ENCODE data around the gene SALL3. TPM values are rescaled to one million over a fixed set of nuclear protein-coding genes. Genes with fewer than 3 reads are reported as not detected.
"Not testable (repeated sequence)": the region's sequence is repeated elsewhere in the genome, so short reads cannot be mapped to it uniquely, and the experiment has no call there.

Gene SALL3
- 1 to 10 TPM; 8.6 to 8.7 (median 8.7) TPM for polyA plus RNA-seq (ENCODE audit: insufficient read length in 3 of 3)

DNA sequence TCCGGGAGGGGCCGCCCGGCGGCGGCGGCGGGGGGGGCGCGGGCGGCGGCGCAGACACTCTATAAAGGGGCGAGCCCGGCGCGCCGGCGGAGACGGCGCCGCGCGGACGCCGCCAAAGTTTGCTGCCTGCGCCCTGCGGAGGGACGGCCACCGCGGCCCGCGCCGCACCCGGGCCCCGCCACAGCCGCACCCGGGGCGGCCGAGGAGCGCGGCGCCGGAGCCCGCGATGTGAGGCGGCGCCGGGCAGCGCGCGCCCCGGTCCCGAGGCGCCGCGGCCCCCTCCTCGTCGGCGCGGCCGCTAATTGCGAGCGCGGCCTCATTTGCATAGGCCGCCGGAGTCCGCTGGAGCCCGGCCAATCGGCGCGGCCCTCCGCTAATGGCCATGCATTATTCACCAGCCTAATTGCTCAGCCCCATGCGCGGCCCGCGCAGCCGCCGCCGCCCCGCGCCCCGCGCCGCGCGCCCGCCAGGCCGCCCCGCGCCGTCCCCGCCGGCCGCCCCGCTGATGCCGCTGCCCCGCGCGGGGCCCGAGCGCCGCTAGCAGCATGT is at the start of gene SALL3:
TSS of gene SALL3 (plus strand) at position 89 of the 549 bp plus-strand sequence. CDS start at position 546, 457 bp downstream.
- DNase-seq (ENCODE audit: low read depth in 3 of 3, low spot score in 2 of 3): no peak

DNA sequence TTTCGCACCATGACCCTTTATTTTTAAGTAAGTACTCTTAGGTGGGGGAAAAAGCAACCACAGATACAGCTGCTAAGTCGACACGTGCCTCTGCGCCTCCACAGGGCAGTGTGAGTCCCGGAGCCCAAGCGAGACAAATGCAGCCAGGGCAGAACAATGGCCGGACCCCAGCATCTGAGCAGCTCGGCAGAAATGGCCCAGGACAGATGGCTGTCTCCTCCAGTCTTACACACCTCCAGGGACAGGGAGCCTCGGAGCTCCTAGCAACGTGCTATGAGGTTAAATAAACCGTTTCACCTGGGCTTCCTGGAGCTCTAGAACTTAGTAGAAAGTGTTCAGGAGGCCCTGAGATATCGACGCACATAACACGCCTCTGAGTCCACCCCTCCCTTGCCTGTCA is 47.3 kb upstream of the SALL3 start:
- no peak for DNase-seq (ENCODE audit: low read depth in 3 of 3, low spot score in 2 of 3)

GRCh38 chr18:78934003-78934402 is 45.6 kb upstream of the SALL3 start:
- no peak for DNase-seq (ENCODE audit: low read depth in 3 of 3, low spot score in 2 of 3)

GRCh38 chr18:78934551-78935225 is 44.9 kb upstream of the SALL3 start:
- DNase-seq (ENCODE audit: low read depth in 3 of 3, low spot score in 2 of 3): no peak

- no peak for DNase-seq (ENCODE audit: low read depth in 3 of 3, low spot score in 2 of 3)
Observed at GRCh38 chr18:78935406-78935805, 44.2 kb upstream of the SALL3 start.

- no peak for DNase-seq (ENCODE audit: low read depth in 3 of 3, low spot score in 2 of 3)
Observed at GRCh38 chr18:78936251-78937005, 43.2 kb upstream of the SALL3 start.

- no peak for DNase-seq (ENCODE audit: low read depth in 3 of 3, low spot score in 2 of 3)
Observed at GRCh38 chr18:78937166-78937565, 42.5 kb upstream of the SALL3 start.

DNA sequence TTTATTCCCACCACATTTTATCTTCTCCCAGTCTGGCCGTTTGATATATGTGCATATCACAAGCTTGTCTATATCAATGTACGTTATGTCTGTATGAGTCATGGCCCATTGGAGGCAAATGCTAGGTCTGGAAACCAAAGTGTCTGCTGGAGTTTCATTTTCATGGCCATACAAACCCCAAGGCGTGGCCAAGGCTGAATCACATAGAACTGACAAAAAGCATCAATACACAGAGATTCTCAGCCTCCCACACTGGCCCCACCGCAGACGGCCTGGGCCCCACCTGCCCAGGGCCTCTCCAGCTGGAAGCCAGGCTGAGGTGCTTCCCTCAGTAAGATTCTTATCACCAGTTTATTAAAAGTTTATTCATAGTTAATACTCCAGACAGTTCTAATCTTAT is 40.5 kb upstream of the SALL3 start:
- DNase-seq (ENCODE audit: low read depth in 3 of 3, low spot score in 2 of 3): no peak

DNA sequence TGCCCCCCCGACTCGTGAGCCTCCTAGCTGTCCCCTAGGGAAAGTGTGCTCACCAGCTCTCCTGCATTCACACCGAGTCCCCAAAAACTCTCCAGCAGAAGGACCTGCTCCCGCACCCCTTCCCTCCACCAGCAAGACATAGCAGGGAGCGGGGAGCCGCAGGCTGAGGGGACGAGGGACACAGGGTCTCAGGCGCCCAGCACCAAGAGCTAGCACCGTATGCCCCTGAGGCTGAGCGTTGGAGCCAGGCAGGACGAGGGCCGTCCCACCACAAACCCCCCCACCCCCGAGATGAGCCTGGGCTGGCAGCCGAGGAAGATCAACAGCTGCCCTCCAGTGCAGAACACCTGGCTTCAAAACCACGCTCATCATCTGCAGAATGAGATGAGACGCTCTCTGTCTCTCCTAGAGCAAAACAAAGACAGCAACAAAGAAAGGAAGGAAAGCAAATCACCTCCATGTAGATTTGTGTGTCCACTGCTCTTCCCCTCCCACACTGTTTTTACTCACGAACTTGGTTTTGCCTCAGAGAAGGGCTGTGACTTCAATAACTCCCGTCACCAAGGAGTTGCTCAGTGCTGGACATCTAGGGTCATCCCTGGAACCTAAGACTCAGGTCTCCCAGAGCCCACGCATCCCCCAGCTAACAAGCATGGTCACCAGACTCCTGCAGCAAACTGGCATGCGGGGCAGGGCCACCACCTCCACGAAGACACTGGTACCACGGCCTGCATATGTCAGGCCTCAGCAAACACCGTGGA is 39.7 kb upstream of the SALL3 start:
- no peak for DNase-seq (ENCODE audit: low read depth in 3 of 3, low spot score in 2 of 3)

DNA sequence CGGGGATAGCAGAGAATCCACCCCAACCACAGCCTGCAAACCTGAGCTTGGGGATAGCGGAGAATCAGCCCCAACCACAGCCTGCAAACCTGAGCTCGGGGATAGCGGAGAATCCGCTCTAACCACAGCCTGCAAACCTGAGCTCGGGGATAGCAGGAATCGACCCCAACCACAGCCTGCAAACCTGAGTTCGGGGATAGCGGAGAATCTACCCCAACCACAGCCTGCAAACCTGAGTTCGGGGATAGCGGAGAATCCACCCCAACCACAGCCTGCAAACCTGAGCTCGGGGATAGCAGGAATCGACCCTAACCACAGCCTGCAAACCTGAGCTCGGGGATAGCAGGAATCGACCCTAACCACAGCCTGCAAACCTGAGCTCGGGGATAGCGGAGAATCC is 37.4 kb upstream of the SALL3 start:
- DNase-seq (ENCODE audit: low read depth in 3 of 3, low spot score in 2 of 3): not testable (repeated sequence)

DNA sequence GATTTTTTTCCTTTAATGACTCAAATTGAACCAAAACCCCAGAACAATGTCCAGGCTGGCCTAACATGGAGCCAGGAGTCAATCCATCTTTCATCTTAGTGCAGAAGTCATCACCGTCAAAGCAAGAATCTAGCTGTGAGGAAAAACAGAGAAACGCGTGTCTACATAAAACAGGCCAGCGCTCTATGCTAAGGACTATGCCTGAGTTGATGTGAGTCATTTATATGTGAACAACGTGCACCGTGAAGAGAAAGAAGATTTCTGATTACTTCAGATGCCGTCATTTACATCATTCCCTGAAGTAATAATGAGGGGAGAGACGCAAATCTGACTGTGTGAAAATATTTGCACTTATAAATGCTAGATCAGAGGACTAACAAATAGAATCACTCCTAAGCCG is 34.0 kb upstream of the SALL3 start:
- no peak for DNase-seq (ENCODE audit: low read depth in 3 of 3, low spot score in 2 of 3)

DNA sequence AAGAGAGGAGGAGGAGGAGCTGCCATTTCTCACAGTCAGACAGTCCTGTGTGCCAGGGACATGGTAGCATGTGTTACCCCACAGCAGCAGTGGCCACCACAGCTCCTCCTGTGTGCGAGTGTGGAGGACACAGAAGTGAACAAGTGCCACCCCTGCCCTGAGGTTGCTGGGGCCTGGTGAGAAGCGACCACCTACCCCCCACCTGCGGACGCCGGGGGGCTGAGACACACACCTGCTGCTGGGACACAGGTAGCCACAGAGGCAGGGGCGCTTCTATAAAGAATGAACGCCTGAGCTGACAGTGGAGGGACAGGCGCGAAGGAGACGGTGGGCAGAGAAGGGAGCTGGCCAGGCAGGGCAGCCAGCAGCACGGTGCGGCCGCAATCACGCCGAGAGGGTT is 32.3 kb upstream of the SALL3 start:
- DNase-seq (ENCODE audit: low read depth in 3 of 3, low spot score in 2 of 3): no peak

DNA sequence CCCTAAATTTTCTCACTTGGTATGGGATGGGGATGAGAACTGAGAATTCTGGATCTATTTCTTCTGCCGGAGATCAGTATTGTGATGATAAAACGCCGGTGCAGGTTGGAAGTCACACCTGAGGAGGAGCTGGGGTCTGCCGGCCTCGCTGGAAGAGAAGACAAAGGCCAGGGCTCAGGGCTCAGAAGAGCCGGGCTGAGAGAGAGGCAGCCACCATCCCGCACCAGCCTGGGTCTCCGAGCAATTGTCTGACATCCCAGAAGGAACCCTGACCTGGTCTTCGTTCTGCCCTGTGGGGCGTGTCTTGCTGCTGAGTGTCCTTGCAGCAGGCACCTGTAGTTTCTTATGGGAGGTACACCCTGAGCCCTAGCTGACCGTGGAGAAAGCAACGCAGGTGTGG is 31.4 kb upstream of the SALL3 start:
- no peak for DNase-seq (ENCODE audit: low read depth in 3 of 3, low spot score in 2 of 3)

- no peak for DNase-seq (ENCODE audit: low read depth in 3 of 3, low spot score in 2 of 3)
Observed at GRCh38 chr18:78948707-78949106, 30.9 kb upstream of the SALL3 start.

GRCh38 chr18:78949216-78949615 is 30.4 kb upstream of the SALL3 start:
- DNase-seq (ENCODE audit: low read depth in 3 of 3, low spot score in 2 of 3): no peak

DNA sequence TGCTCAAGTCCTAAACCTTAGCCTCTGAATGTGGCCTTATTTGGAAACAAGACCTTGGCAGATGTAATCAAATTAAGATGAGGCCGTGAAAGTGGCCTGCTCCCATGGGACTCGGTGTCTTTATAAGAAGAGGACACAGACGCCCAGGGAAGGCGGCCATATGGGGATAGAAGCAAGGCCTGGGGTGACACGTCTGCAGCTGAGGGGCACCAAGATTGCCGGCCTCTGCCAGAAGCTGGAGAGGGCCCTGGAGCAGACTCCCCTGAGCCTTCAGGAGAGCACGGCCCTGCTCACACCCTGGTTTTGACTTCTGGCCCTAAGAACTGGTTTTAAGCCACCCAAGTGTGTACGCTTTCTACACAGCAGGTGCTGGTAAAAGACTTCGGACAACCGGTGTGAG is 29.2 kb upstream of the SALL3 start:
- no peak for DNase-seq (ENCODE audit: low read depth in 3 of 3, low spot score in 2 of 3)

GRCh38 chr18:78953566-78953965 is 26.1 kb upstream of the SALL3 start:
- no peak for DNase-seq (ENCODE audit: low read depth in 3 of 3, low spot score in 2 of 3)

DNA sequence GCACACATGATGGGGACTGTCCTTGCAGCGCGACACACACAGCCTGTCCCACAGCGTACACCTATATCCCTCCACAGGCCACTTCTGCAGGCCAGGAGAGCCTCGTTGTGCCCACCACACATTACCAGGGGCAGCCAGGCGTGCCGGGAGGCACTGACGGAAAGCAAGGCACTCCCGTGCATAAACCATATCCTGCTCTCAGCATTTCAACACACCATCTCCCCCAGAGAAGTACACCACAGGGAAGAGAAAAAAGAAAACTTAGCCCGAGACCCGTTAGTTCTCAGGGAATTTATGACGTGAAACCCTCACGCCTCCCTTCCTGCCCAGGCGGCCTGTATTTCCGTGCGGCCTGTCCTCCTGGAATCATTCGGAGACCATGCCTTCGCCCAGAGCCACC is 24.6 kb upstream of the SALL3 start:
- no peak for DNase-seq (ENCODE audit: low read depth in 3 of 3, low spot score in 2 of 3)

DNA sequence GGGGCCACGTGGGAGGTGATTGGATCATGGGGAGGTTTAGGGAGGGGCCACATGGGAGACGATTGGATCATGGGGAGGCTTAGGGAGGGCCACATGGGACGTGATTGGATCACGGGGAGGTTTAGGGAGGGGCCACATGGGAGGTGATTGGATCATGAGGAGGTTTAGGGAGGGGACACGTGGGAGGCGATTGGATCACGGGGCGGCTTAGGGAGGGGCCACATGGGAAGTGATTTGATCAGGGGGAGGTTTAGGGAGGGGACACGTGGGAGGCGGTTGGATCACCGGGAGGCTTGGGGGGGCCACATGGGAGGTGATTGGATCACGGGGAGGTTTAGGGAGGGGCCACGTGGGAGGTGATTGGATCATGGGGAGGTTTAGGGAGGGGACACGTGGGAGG is 22.5 kb upstream of the SALL3 start:
- no peak for DNase-seq (ENCODE audit: low read depth in 3 of 3, low spot score in 2 of 3)

- DNase-seq (ENCODE audit: low read depth in 3 of 3, low spot score in 2 of 3): no peak
Observed at GRCh38 chr18:78960709-78961108, 18.9 kb upstream of the SALL3 start.

GRCh38 chr18:78962098-78962497 is 17.5 kb upstream of the SALL3 start:
- no peak for DNase-seq (ENCODE audit: low read depth in 3 of 3, low spot score in 2 of 3)
